ENCODE data around the gene TECRL. TPM values are rescaled to one million over a fixed set of nuclear protein-coding genes. Genes with fewer than 3 reads are reported as not detected.

Gene TECRL
- total RNA-seq, 1 donor from 2014 or later = not detected

GRCh38 chr4:64385220-64385619 lies 24.0 kb downstream of the TECRL start:
- no peak overlapping the region for H3K4me3 ChIP-seq
- intact Hi-C loops (cut with DNase I) = no loop called here

GRCh38 chr4:64384237-64385203 lies 24.7 kb downstream of the TECRL start:
- H3K4me1 ChIP-seq = no peaks in the 10 kb centered on the region
- H3K27ac ChIP-seq = no peak overlapping the region
- intact Hi-C loops (cut with DNase I) = no loop called here
- no peaks in the 10 kb centered on the region for H3K9me3 ChIP-seq
- TF ChIP-seq, protein P1, sequence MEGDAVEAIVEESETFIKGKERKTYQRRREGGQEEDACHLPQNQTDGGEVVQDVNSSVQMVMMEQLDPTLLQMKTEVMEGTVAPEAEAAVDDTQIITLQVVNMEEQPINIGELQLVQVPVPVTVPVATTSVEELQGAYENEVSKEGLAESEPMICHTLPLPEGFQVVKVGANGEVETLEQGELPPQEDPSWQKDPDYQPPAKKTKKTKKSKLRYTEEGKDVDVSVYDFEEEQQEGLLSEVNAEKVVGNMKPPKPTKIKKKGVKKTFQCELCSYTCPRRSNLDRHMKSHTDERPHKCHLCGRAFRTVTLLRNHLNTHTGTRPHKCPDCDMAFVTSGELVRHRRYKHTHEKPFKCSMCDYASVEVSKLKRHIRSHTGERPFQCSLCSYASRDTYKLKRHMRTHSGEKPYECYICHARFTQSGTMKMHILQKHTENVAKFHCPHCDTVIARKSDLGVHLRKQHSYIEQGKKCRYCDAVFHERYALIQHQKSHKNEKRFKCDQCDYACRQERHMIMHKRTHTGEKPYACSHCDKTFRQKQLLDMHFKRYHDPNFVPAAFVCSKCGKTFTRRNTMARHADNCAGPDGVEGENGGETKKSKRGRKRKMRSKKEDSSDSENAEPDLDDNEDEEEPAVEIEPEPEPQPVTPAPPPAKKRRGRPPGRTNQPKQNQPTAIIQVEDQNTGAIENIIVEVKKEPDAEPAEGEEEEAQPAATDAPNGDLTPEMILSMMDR (IDR thresholded peaks at IDR 0.05) = no peak
- H3K4me3 ChIP-seq = no peak overlapping the region
- H3K36me3 ChIP-seq = no peaks in the 10 kb centered on the region
- no peaks in the 10 kb centered on the region for H3K27me3 ChIP-seq
- no peak for DNase-seq (ENCODE audit: low spot score in 2 of 2)

More at GRCh38 chr4:64385220-64385619, 24.0 kb downstream of the TECRL start:
- H3K9me3 ChIP-seq = no peaks in the 10 kb centered on the region
- no peaks in the 10 kb centered on the region for H3K36me3 ChIP-seq
- TF ChIP-seq, protein P1 (IDR thresholded peaks at IDR 0.05) = no peak
- H3K27ac ChIP-seq = no peak overlapping the region
- no peaks in the 10 kb centered on the region for H3K4me1 ChIP-seq
- no peaks in the 10 kb centered on the region for H3K27me3 ChIP-seq
- no peak for DNase-seq (ENCODE audit: low spot score in 2 of 2)

DNA sequence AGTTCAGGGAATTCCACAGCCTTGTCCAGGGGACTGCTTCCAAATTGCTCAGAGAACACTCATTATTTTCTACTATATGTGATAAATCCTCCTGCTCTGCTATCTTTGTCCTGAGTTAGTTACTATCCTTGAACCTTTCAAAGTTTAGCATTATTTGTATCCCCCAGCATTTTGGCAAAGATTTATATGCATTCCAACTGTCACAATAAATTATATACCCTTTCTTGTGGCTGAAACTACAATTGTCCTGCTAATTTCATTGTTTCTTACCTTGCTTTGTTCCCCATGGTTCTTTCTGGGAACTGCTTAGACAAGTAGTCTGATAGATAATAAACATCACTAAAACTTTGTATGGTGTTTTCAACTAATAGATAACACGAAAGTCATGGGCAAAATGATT lies 40.5 kb downstream of the TECRL start:
- Histone ChIP-seq H3K4me1 (no peaks in the 10 kb centered on the region), H3K4me3 (no peak overlapping the region), H3K36me3 (no peaks in the 10 kb centered on the region), H3K27me3 (no peaks in the 10 kb centered on the region), H3K27ac (no peak overlapping the region), H3K9me3 (no peaks in the 10 kb centered on the region)
- TF ChIP-seq, protein P1 (IDR thresholded peaks at IDR 0.05) = no peak
- DNase-seq (ENCODE audit: low spot score in 2 of 2) = no peak
- intact Hi-C loops (cut with DNase I) = no loop called here

DNA sequence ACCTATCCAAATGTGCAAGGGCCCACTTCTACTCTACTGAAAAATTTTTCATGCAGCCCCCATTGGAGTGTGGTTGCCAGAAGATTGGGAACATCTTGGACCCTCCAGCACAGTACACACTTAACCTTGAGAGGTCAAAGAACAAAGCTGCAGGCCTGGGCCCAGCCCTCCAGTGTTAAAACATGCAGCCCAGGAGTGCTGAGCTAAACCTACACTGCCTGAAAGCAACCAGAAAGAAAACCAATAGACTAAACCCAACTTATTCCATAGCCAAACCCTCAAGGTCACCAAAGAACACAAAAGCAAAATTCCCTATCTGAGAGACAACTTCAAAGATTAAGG lies 47.9 kb downstream of the TECRL start:
- Histone ChIP-seq H3K27ac (no peak overlapping the region), H3K4me3 (no peak overlapping the region), H3K36me3 (no peaks in the 10 kb centered on the region), H3K4me1 (no peaks in the 10 kb centered on the region), H3K27me3 (no peaks in the 10 kb centered on the region), H3K9me3 (no peaks in the 10 kb centered on the region)
- DNase-seq (ENCODE audit: low spot score in 2 of 2) = no peak
- TF ChIP-seq, protein P1 (IDR thresholded peaks at IDR 0.05) = no peak
- intact Hi-C loops (cut with DNase I) = no loop called here

DNA sequence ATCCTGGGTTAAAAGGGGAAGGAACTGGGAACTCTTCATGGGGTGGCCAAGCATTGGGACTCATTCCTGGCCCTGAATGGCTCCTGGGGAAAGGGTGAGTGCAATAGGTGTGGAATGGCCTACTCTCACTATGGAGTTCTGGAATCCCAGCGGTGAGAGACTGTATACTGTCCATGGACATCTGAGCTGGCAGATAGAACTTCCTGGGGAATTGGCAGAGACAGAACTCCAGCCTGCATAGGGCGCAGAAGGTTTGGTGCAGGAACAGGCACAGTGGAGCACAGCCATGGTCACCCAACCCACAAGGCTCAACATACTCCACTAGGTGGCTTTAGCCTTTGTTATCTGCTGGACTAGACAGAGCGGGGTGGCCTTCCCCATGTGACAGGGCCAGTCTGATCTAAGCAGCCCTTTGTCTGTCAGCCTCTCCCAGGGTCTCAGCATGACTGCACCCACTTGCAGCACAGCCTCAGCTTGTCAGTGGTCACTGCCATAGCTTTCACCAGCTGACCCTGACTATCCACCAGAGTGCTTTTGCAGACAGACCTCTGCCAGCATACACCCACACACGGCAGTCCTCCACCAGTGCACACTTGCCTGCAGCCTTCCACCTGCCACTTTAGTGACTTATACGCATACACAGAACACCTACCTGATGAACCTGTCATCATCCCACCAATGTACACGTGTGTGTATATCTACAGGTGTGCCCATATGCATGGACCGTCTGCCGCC lies 48.4 kb downstream of the TECRL start:
- Histone ChIP-seq H3K4me1 (no peaks in the 10 kb centered on the region), H3K27ac (no peak overlapping the region), H3K27me3 (no peaks in the 10 kb centered on the region), H3K4me3 (no peak overlapping the region), H3K36me3 (no peaks in the 10 kb centered on the region), H3K9me3 (no peaks in the 10 kb centered on the region)
- intact Hi-C loops (cut with DNase I) = no loop called here
- no peak for DNase-seq (ENCODE audit: low spot score in 2 of 2)
- TF ChIP-seq, protein P1 (IDR thresholded peaks at IDR 0.05) = no peak

All from ascending aorta (tissue), 2 donors.